LNCAP (cell line): ENCODE data around the gene NEURL1B.

Experiments
- TF ChIP-seq, protein P1 (sequence below): fragments of 450-650 bp; IDR thresholded peaks from 2 replicates; pipeline ENCODE4 v1.5.1; 2017; ENCODE audit warnings: mild to moderate bottlenecking

The NEURL1B gene

DNA sequence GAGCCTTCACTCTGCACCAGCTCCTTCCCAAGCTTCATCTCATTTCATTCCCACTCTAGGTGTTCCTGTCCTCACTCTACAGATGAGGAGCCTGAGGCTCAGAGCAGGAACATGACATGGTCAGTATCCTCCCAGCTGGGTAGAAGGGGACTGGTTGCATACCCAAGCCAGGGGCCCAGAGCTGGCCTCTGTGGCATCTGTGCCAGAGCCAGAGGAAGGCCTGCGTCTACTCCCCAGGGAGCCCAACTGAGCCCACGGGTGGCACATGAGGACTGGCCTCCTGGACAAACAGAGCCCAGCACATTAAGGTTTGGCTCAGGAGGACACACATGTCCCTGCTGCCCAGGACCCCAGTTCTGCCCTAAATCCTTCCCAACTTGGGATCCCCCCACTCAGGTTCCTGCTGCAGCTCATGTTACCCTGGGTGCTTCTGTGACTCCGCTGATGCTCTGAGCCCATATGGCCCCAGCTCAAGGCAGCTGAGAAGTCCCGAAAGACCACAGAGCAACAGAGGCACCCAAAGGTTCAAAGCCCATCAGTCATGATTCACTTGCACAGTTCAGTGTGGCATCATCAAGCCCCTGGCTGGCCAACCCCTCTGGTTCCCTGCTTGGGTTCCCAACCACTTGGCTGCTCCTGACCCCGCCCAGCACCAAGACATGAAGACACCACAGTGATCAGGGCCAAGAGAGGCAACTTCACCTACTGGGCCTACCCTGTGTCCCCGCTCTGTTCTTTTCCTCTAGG lies 8.5 kb upstream of the NEURL1B start:
- TF ChIP-seq, protein P1, sequence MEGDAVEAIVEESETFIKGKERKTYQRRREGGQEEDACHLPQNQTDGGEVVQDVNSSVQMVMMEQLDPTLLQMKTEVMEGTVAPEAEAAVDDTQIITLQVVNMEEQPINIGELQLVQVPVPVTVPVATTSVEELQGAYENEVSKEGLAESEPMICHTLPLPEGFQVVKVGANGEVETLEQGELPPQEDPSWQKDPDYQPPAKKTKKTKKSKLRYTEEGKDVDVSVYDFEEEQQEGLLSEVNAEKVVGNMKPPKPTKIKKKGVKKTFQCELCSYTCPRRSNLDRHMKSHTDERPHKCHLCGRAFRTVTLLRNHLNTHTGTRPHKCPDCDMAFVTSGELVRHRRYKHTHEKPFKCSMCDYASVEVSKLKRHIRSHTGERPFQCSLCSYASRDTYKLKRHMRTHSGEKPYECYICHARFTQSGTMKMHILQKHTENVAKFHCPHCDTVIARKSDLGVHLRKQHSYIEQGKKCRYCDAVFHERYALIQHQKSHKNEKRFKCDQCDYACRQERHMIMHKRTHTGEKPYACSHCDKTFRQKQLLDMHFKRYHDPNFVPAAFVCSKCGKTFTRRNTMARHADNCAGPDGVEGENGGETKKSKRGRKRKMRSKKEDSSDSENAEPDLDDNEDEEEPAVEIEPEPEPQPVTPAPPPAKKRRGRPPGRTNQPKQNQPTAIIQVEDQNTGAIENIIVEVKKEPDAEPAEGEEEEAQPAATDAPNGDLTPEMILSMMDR: no peak

DNA sequence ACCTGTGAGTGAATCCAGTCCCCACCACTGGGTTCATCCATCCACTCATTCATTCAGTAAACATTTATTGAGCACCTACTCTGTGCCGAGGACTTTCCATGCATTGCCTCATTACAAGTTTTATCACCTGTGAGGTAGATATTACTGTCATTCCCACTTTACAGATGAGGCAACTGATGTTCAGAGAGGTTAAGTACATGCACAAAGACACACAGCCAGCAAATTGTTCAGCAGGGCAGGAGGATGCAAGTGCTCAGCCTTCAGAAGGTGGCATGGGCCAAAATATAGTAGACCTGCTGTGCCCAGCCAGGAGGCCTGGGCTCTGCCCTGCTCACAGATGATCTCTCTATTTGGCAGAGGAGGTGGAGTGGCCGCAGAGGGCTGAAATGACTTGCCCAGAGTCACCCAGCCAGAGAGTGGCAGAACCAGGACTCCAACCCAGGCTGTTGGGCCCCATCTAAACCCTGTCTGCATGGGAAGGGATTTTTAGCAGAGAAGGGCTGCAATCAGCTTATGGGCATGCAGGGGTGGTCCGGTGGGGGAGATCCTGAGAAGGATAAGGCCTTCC lies 7.6 kb upstream of the NEURL1B start:
- TF ChIP-seq, protein P1: no peak

DNA sequence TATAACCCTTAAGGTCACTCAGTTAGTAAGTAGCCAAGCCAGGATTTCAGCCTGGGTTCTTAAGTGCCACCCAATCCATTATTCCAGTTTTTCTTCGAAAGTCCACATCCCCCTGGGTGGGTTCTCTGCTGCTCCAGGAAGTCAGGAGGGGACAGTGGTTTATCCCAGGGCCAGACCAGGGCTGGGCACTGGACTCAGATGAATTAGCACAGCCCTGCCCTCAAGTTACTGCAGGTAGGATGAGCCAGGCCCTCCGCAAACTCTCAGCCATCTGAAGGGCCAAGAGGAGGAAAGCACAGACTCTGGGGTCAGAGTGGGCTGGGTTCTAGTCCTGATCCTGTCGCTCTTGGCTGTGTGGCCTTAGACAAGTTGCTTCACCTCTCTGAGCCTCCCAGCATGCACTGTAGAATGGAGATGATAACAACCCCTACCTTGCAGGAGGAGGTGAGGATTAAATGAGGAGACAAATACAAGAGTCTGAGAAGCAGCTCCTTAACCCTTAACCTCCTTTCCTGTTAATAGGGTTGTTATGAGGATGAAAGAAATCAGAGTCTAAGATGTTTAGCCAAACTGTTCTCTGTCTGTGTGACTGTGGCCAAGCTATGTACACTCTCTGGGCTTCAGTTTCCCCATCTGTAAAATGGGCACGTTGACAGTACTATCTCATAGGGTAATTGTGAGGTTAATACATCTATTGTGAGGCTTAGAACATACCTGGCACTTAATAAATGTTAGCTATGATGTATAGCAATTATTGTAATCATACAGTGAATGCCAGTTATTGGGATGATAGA lies 6.8 kb upstream of the NEURL1B start:
- TF ChIP-seq, protein P1: no peak

DNA sequence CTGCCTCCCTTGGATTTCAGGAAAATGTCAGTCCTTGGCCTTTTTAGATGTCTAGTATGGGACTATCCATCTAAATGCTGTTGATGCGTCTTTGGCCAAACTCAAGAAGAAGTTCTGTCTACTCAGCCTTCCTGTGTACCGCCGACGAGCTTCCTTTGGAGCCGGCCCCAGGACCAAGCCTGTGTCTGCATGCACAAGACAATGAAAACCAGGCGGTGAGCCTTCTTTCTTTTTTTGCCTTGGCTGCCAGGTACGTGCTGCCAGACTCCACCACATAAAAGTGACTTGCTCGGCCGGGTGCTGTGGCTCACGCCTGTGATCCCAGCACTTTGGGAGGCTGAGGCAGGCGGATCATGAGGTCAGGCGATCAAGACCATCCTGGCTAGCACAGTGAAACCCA lies 6.0 kb upstream of the NEURL1B start:
- TF ChIP-seq, protein P1: no peak

DNA sequence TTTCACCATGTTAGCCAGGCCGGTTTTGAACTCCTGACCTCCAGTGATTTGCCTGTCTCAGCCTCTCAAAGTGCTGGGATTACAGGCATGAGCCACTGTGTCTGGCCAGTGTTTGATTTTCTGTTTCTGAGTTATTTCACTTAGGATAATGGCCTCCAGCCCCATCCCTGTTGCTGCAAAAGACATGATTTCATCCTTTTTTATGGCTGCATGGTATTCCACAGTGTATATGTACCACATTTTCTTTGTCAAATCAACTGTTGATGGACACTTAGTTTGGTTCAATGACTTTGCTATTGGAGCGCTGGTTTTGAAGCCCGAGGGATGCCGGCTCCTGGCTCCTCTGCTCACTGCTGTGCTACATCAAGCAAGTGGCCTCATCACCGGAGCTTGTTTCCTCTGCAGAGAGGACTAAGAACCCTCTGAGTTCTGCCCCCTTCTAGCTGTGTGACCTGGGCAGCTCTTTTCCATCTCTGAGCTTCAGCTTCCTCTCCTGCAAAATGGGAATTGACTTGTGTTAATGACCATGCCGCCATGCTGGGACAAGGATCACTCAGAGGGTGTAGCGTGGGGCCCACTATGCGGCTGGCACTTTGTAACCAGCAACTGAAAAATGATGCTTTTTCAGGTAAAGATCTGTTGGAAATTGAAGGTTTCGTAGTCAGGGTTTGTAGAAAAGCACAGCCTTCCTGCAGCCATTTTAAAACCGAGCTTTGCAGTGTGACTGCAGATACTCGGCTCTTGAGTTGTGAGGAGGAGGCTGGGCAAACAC lies 4.6 kb upstream of the NEURL1B start:
- TF ChIP-seq, protein P1: no peak

DNA sequence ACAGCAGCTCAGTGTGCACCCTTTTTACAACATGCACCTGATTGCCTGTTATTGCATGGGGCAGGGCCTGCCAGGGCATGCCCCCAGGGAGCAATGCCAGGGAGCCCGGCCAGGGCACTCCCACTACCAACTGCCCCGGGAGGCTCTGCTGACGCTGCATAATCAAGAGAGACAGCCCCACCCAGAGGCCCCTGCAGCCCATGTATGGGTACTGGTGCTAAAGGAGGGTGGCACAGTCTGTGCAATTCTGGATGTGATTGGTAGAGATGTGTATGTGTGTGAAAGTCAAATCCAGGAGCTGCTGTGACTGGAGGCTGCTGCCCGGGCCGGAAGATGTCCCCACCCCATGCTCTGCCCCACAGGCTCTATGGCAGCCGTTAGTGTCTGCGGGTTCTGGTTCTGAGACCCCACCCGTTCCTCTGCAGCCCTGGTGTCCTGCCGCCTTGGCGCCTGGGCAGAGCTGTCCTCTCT lies 3.9 kb upstream of the NEURL1B start:
- TF ChIP-seq, protein P1: no peak

DNA sequence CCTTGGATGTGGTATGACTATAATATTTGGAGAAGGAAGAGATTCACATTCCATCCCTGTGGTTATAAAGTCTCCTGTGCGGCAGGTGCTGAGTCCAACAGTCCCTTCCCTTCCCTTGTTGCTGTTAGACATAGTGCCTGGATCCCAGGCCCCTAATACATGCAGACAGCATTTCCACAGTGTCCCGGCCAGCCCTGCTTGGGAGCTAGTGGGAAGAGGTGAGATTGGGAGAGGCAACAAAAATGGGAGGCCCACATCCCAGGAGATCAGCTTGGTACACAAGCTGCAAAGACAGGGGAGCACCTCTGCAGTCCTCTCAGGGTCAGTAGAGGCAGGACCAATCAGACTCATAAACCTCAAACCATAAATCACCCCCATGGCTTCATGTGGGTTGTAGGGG lies 3.3 kb upstream of the NEURL1B start:
- TF ChIP-seq, protein P1: no peak
